LNCAP (cell line): ENCODE measurements around the gene KAZN.
A peak's percentile ranks its signal among the peaks of the same experiment; 100 is the strongest.

Experiments
- CTCF ChIP-seq: fragments of 450-650 bp; IDR thresholded peaks from 2 replicates; pipeline ENCODE4 v1.5.1; 2017; ENCODE audit warnings: mild to moderate bottlenecking

KAZN gene

GRCh38 chr1:15124362-15125100 lies 526.0 kb downstream of the KAZN start:
- no peak for TF ChIP-seq CTCF

- TF ChIP-seq CTCF = no peak
Observed at GRCh38 chr1:15125101-15125745, 526.7 kb downstream of the KAZN start.

GRCh38 chr1:15128077-15128476 lies 529.6 kb downstream of the KAZN start:
- TF ChIP-seq CTCF = no peak

- peak; percentile 57 for TF ChIP-seq CTCF
Observed at GRCh38 chr1:15128520-15129313, 530.2 kb downstream of the KAZN start.

GRCh38 chr1:15129944-15130343 lies 531.5 kb downstream of the KAZN start:
- TF ChIP-seq CTCF = no peak

GRCh38 chr1:15130607-15131006 lies 532.1 kb downstream of the KAZN start:
- no peak for TF ChIP-seq CTCF

GRCh38 chr1:15132965-15133364 lies 534.5 kb downstream of the KAZN start:
- TF ChIP-seq CTCF = no peak
